PC-9 (cell line): Measurements from ENCODE around the gene PDE11A. TPM values are rescaled to one million over a fixed set of nuclear protein-coding genes. Genes with fewer than 3 reads are reported as not detected.

Experiments used
- BruUV-seq: library from RNA; stranded (reverse); fragments of 400-500 nt; replicated peaks from 2 replicates; lab custom pipeline; 2021; lab: Mats Ljungman, UMichigan
- CTCF ChIA-PET: fragments of 300-600 bp; sonication (Branson Sonifier 250); formaldehyde crosslinking; loops from one replicate; lab custom pipeline; 2022; ENCODE audit warnings: antibody characterized with exemption; lab: Charles Lee
- POLR2A ChIA-PET: fragments of 300-600 bp; sonication (Branson Sonifier 250); formaldehyde crosslinking; loops from one replicate; lab custom pipeline; 2022; ENCODE audit warnings: antibody characterized with exemption; ENCODE audit not compliant: unreplicated experiment; lab: Charles Lee
- DNase-seq, 2 experiments: peaks; one replicate each; pipeline versions ENCODE4 v3.0.0 to v3.0.0-alpha.2; 2015 to 2022; ENCODE audit warnings: mixed read lengths in 1 of 2
- H2AFZ ChIP-seq: fragments of 200-600 bp; sonication (generic); 2 replicates; pipeline ENCODE4 v1.8.1; 2017; ENCODE audit warnings: antibody characterized with exemption
- H3F3A ChIP-seq: fragments of 200-600 bp; sonication (generic); 2 replicates; pipeline ENCODE4 v1.8.1; 2017; ENCODE audit warnings: antibody characterized with exemption, mild to moderate bottlenecking, low read depth; ENCODE audit not compliant: insufficient read depth
- H3K27ac ChIP-seq: fragments of 200-600 bp; sonication (generic); 2 replicates; pipeline ENCODE4 v1.6.1; 2016; ENCODE audit warnings: mixed run types
- H3K27me3 ChIP-seq: fragments of 200-600 bp; sonication (generic); 2 replicates; pipeline ENCODE4 v1.6.1; 2016; ENCODE audit warnings: low read depth, mixed run types; ENCODE audit not compliant: insufficient read depth
- H3K36me3 ChIP-seq: fragments of 200-600 bp; sonication (generic); 2 replicates; pipeline ENCODE4 v1.6.1; 2016; ENCODE audit warnings: low read depth, mixed run types
- H3K4me1 ChIP-seq: fragments of 200-600 bp; sonication (generic); replicated peaks from 2 replicates; pipeline ENCODE4 v1.6.1; 2016; ENCODE audit warnings: mixed run types; ENCODE audit not compliant: insufficient read depth
- H3K4me2 ChIP-seq: fragments of 200-600 bp; sonication (generic); 2 replicates; pipeline ENCODE4 v1.6.1; 2017; ENCODE audit warnings: mixed run types
- H3K4me3 ChIP-seq: fragments of 200-600 bp; sonication (generic); 2 replicates; pipeline ENCODE4 v1.6.1; 2016; ENCODE audit warnings: mixed run types
- H3K79me2 ChIP-seq: fragments of 200-600 bp; sonication (generic); 2 replicates; pipeline ENCODE4 v1.6.1; 2017; ENCODE audit warnings: low read depth, mixed run types
- H3K9me2 ChIP-seq: fragments of 200-600 bp; sonication (generic); 2 replicates; pipeline ENCODE4 v1.8.1; 2017; ENCODE audit warnings: mild to moderate bottlenecking; ENCODE audit not compliant: insufficient read depth
- H3K9me3 ChIP-seq: fragments of 200-600 bp; sonication (generic); 2 replicates; pipeline ENCODE4 v1.8.1; 2016; ENCODE audit warnings: low read depth; ENCODE audit not compliant: insufficient read depth
- H4K20me1 ChIP-seq: fragments of 200-600 bp; sonication (generic); 2 replicates; pipeline ENCODE4 v1.8.1; 2017; ENCODE audit not compliant: insufficient read depth
- CTCF ChIP-seq: fragments of 200-600 bp; sonication (generic); conservative IDR thresholded peaks from 2 replicates; pipeline ENCODE4 v1.6.1; 2017; ENCODE audit warnings: mixed run types, antibody characterized with exemption, mild to moderate bottlenecking, moderate library complexity
- EZH2 ChIP-seq: fragments of 200-600 bp; sonication (generic); IDR thresholded peaks from 2 replicates; pipeline ENCODE4 v1.8.0; 2017; ENCODE audit warnings: antibody characterized with exemption, low read depth
- intact Hi-C: fragments of 100-400 bp; cut with micrococcal nuclease; formaldehyde crosslinking; loops from one replicate; pipeline ENCODE4 v1.10.0; 2022; ENCODE audit not compliant: unreplicated experiment
- total RNA-seq: library from RNA; stranded (reverse); gene quantifications from 2 replicates; pipeline ENCODE4 v1.2.3, GENCODE V29; 2021

Gene PDE11A
- total RNA-seq, 1 experiment from 2014 or later: 1.4 TPM

- CTCF ChIA-PET: no interaction called here
- Histone ChIP-seq H2AFZ (no peak overlapping the region), H3K4me2 (no peak overlapping the region), H3K27me3 (no peaks in the 10 kb centered on the region), H3K36me3 (no peaks in the 10 kb centered on the region), H4K20me1 (no peaks in the 10 kb centered on the region), H3K79me2 (no peaks in the 10 kb centered on the region), H3K4me3 (no peak overlapping the region), H3F3A (no peaks in the 10 kb centered on the region), H3K9me3 (no peaks in the 10 kb centered on the region), H3K9me2 (no peaks in the 10 kb centered on the region), H3K4me1 (no peaks in the 10 kb centered on the region), H3K27ac (no peak overlapping the region)
- no TSS peak for BruUV-seq
- intact Hi-C loops: no loop called here
- POLR2A ChIA-PET: no interaction called here
- no peak for DNase-seq
- TF ChIP-seq EZH2: no peak
- TF ChIP-seq CTCF: no peak
Measured at GRCh38 chr2:177649568-177650518, 422.7 kb downstream of the PDE11A start.

GRCh38 chr2:177646791-177647190 is 425.8 kb downstream of the PDE11A start:
- H3K27ac ChIP-seq: no peak overlapping the region
- intact Hi-C loops: no loop called here

GRCh38 chr2:177646241-177646640 is 426.3 kb downstream of the PDE11A start:
- DNase-seq: no peak
- Histone ChIP-seq H3K9me2 (no peaks in the 10 kb centered on the region), H3K4me2 (no peak overlapping the region), H4K20me1 (no peaks in the 10 kb centered on the region), H3F3A (no peaks in the 10 kb centered on the region), H3K27me3 (no peaks in the 10 kb centered on the region), H3K4me3 (no peak overlapping the region), H3K9me3 (no peaks in the 10 kb centered on the region), H3K36me3 (no peaks in the 10 kb centered on the region), H3K79me2 (no peaks in the 10 kb centered on the region), H2AFZ (no peak overlapping the region), H3K4me1 (no peaks in the 10 kb centered on the region), H3K27ac (no peak overlapping the region)
- no TSS peak for BruUV-seq
- intact Hi-C loops: no loop called here
- POLR2A ChIA-PET: no interaction called here
- TF ChIP-seq EZH2 (no peak), CTCF (no peak)
- CTCF ChIA-PET: no interaction called here

More at GRCh38 chr2:177646791-177647190, 425.8 kb downstream of the PDE11A start:
- DNase-seq: no peak
- no peaks in the 10 kb centered on the region for H3K36me3 ChIP-seq
- no peaks in the 10 kb centered on the region for H3K9me3 ChIP-seq
- H3K4me1 ChIP-seq: no peaks in the 10 kb centered on the region
- no TSS peak for BruUV-seq
- ChIA-PET POLR2A (no interaction called here), CTCF (no interaction called here)
- no peak overlapping the region for H3K4me2 ChIP-seq
- H3F3A ChIP-seq: no peaks in the 10 kb centered on the region
- TF ChIP-seq CTCF: no peak
- H3K9me2 ChIP-seq: no peaks in the 10 kb centered on the region
- no peaks in the 10 kb centered on the region for H3K79me2 ChIP-seq
- no peak overlapping the region for H2AFZ ChIP-seq
- no peaks in the 10 kb centered on the region for H3K27me3 ChIP-seq
- H3K4me3 ChIP-seq: no peak overlapping the region
- no peaks in the 10 kb centered on the region for H4K20me1 ChIP-seq
